Parathyroid adenoma (tissue), 2 donors: ENCODE data around the gene ANAPC1.
"Not testable (repeated sequence)": the region's sequence is repeated elsewhere in the genome, so short reads cannot be mapped to it uniquely, and the experiment has no call there.

ENCODE experiments used
- H2AFZ ChIP-seq: fragments of 300-600 bp; sonication (generic); one replicate; pipeline ENCODE4 v1.7.0; 2017; ENCODE audit warnings: antibody characterized with exemption, mild to moderate bottlenecking
- H3K27ac ChIP-seq: fragments of 300-600 bp; sonication (generic); one replicate; pipeline ENCODE4 v1.7.0; 2017
- H3K27me3 ChIP-seq: fragments of 300-600 bp; sonication (generic); one replicate; pipeline ENCODE4 v1.7.0; 2017; ENCODE audit warnings: low read length; ENCODE audit not compliant: control insufficient read depth, insufficient read depth
- H3K36me3 ChIP-seq: fragments of 300-600 bp; sonication (generic); one replicate; pipeline ENCODE4 v1.7.0; 2017; ENCODE audit warnings: low read length; ENCODE audit not compliant: control insufficient read depth, insufficient read depth
- H3K4me1 ChIP-seq: fragments of 300-600 bp; sonication (generic); one replicate; pipeline ENCODE4 v1.7.0; 2017; ENCODE audit warnings: control low read depth
- H3K4me2 ChIP-seq: fragments of 300-600 bp; sonication (generic); one replicate; pipeline ENCODE4 v1.7.0; 2017; ENCODE audit warnings: low read length
- H3K4me3 ChIP-seq: fragments of 300-600 bp; sonication (generic); one replicate; pipeline ENCODE4 v1.7.0; 2017; ENCODE audit warnings: low read depth, low read length
- H3K79me2 ChIP-seq: fragments of 300-600 bp; sonication (generic); one replicate; pipeline ENCODE4 v1.7.0; 2017; ENCODE audit warnings: control low read depth
- H3K9ac ChIP-seq: fragments of 300-600 bp; sonication (generic); one replicate; pipeline ENCODE4 v1.7.0; 2017; ENCODE audit warnings: mild to moderate bottlenecking
- H3K9me3 ChIP-seq: fragments of 300-600 bp; sonication (generic); one replicate; pipeline ENCODE4 v1.7.0; 2017; ENCODE audit warnings: low read length; ENCODE audit not compliant: control insufficient read depth
- TF ChIP-seq, protein P1 (sequence below): fragments of 300-600 bp; sonication (generic); IDR thresholded peaks from one replicate; pipeline ENCODE4 v1.7.0; 2017; ENCODE audit warnings: antibody characterized with exemption, mild to moderate bottlenecking
- donor health status: primary hyperparathyroidism.

The ANAPC1 gene

GRCh38 chr2:111910609-111911277, 26.8 kb upstream of the ANAPC1 start:
- Histone ChIP-seq H3K4me2 (no peak overlapping the region), H3K36me3 (no peaks in the 10 kb centered on the region), H3K27me3 (no peaks in the 10 kb centered on the region), H3K4me1 (peaks cover 4% of the 10 kb centered on the region), H3K79me2 (no peaks in the 10 kb centered on the region), H3K27ac (no peak overlapping the region), H3K4me3 (no peak overlapping the region), H2AFZ (no peak overlapping the region), H3K9ac (no peak overlapping the region), H3K9me3 (no peaks in the 10 kb centered on the region)
- TF ChIP-seq, protein P1, sequence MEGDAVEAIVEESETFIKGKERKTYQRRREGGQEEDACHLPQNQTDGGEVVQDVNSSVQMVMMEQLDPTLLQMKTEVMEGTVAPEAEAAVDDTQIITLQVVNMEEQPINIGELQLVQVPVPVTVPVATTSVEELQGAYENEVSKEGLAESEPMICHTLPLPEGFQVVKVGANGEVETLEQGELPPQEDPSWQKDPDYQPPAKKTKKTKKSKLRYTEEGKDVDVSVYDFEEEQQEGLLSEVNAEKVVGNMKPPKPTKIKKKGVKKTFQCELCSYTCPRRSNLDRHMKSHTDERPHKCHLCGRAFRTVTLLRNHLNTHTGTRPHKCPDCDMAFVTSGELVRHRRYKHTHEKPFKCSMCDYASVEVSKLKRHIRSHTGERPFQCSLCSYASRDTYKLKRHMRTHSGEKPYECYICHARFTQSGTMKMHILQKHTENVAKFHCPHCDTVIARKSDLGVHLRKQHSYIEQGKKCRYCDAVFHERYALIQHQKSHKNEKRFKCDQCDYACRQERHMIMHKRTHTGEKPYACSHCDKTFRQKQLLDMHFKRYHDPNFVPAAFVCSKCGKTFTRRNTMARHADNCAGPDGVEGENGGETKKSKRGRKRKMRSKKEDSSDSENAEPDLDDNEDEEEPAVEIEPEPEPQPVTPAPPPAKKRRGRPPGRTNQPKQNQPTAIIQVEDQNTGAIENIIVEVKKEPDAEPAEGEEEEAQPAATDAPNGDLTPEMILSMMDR, result no peak

GRCh38 chr2:111909997-111910396, 26.0 kb upstream of the ANAPC1 start:
- not testable (repeated sequence) for H3K4me1 ChIP-seq, H3K9me3 ChIP-seq, H3K79me2 ChIP-seq, H3K4me3 ChIP-seq, H3K9ac ChIP-seq, H3K36me3 ChIP-seq, H2AFZ ChIP-seq, H3K27ac ChIP-seq, H3K27me3 ChIP-seq, H3K4me2 ChIP-seq

GRCh38 chr2:111909079-111909478, 25.1 kb upstream of the ANAPC1 start:
- Histone ChIP-seq H3K9ac (no peak overlapping the region), H3K4me1 (peaks cover 4% of the 10 kb centered on the region), H3K4me2 (no peak overlapping the region), H3K27ac (no peak overlapping the region), H3K9me3 (no peaks in the 10 kb centered on the region), H2AFZ (no peak overlapping the region), H3K79me2 (no peaks in the 10 kb centered on the region), H3K36me3 (no peaks in the 10 kb centered on the region), H3K27me3 (no peaks in the 10 kb centered on the region), H3K4me3 (no peak overlapping the region)
- TF ChIP-seq, protein P1, result no peak

GRCh38 chr2:111908578-111908977, 24.6 kb upstream of the ANAPC1 start:
- TF ChIP-seq, protein P1, result no peak
- peaks cover 4% of the 10 kb centered on the region for H3K4me1 ChIP-seq

GRCh38 chr2:111905990-111906735, 22.2 kb upstream of the ANAPC1 start:
- H3K9me3 ChIP-seq, result no peaks in the 10 kb centered on the region
- no peak overlapping the region for H3K9ac ChIP-seq
- TF ChIP-seq, protein P1, result no peak
- no peak overlapping the region for H3K4me3 ChIP-seq
- no peak overlapping the region for H2AFZ ChIP-seq
- no peak overlapping the region for H3K4me2 ChIP-seq
- no peaks in the 10 kb centered on the region for H3K36me3 ChIP-seq
- H3K27me3 ChIP-seq, result no peaks in the 10 kb centered on the region
- H3K4me1 ChIP-seq, result peaks cover 4% of the 10 kb centered on the region
- no peaks in the 10 kb centered on the region for H3K79me2 ChIP-seq
- peak overlapping the region; percentile 25 for H3K27ac ChIP-seq

More at GRCh38 chr2:111908578-111908977, 24.6 kb upstream of the ANAPC1 start:
- Histone ChIP-seq H3K79me2 (no peaks in the 10 kb centered on the region), H2AFZ (no peak overlapping the region), H3K4me3 (no peak overlapping the region), H3K36me3 (no peaks in the 10 kb centered on the region), H3K4me2 (no peak overlapping the region), H3K27me3 (no peaks in the 10 kb centered on the region), H3K9me3 (no peaks in the 10 kb centered on the region), H3K27ac (no peak overlapping the region), H3K9ac (no peak overlapping the region)

- not testable (repeated sequence) for H3K27ac ChIP-seq, H3K4me1 ChIP-seq, H3K9ac ChIP-seq
Observed at GRCh38 chr2:111905475-111905869, 21.5 kb upstream of the ANAPC1 start.

More at GRCh38 chr2:111905475-111905869, 21.5 kb upstream of the ANAPC1 start:
- H3K9me3 ChIP-seq, H3K4me3 ChIP-seq, H3K36me3 ChIP-seq, H3K4me2 ChIP-seq, H2AFZ ChIP-seq, H3K79me2 ChIP-seq, H3K27me3 ChIP-seq: not testable (repeated sequence)
